Neural progenitor cell (in vitro differentiated cells): Measurements from ENCODE around the gene KANK2. TPM values are rescaled to one million over a fixed set of nuclear protein-coding genes. Genes with fewer than 3 reads are reported as not detected.

ENCODE experiments used
- DNase-seq: peaks from one replicate; pipeline ENCODE4 v3.0.0-alpha.2; 2016; ENCODE audit warnings: low spot score
- H2AFZ ChIP-seq: fragments of 200-600 bp; sonication (generic); replicated peaks from 2 replicates; pipeline ENCODE4 v1.6.1; 2016; ENCODE audit warnings: antibody characterized with exemption
- H3F3A ChIP-seq: fragments of 200-600 bp; sonication (generic); 2 replicates; pipeline ENCODE4 v1.6.1; 2016; ENCODE audit warnings: antibody characterized with exemption, low read depth
- H3K27ac ChIP-seq: fragments of 200-600 bp; sonication (generic); 2 replicates; pipeline ENCODE4 v1.5.1; 2016; ENCODE audit warnings: mild to moderate bottlenecking
- H3K27me3 ChIP-seq: fragments of 200-600 bp; sonication (generic); 2 replicates; pipeline ENCODE4 v1.6.1; 2016; ENCODE audit warnings: mild to moderate bottlenecking, moderate library complexity
- H3K36me3 ChIP-seq: fragments of 200-600 bp; sonication (generic); 2 replicates; pipeline ENCODE4 v1.5.1; 2016
- H3K4me1 ChIP-seq: fragments of 200-600 bp; sonication (generic); 2 replicates; pipeline ENCODE4 v1.6.1; 2016; ENCODE audit warnings: mixed run types
- H3K4me2 ChIP-seq: fragments of 200-600 bp; sonication (generic); 2 replicates; pipeline ENCODE4 v1.6.1; 2016
- H3K4me3 ChIP-seq: fragments of 200-600 bp; sonication (generic); 2 replicates; pipeline ENCODE4 v1.5.1; 2016
- H3K79me2 ChIP-seq: fragments of 200-600 bp; sonication (generic); 2 replicates; pipeline ENCODE4 v1.6.1; 2016; ENCODE audit warnings: low read depth
- H3K9ac ChIP-seq: fragments of 200-600 bp; sonication (generic); 2 replicates; pipeline ENCODE4 v1.6.1; 2016
- H3K9me3 ChIP-seq: fragments of 200-600 bp; sonication (generic); 2 replicates; pipeline ENCODE4 v1.5.1; 2016; ENCODE audit warnings: low read depth
- H4K20me1 ChIP-seq: fragments of 200-600 bp; sonication (generic); 2 replicates; pipeline ENCODE4 v1.6.1; 2016; ENCODE audit warnings: low read depth
- H3K27ac Mint-ChIP-seq: 3 replicates; pipeline ENCODE4 v1.8.0; 2021; ENCODE audit warnings: mixed read lengths
- H3K27me3 Mint-ChIP-seq: 2 replicates; pipeline ENCODE4 v1.8.0; 2022; ENCODE audit warnings: low read depth, mild to moderate bottlenecking, inconsistent platforms, moderate library complexity, mixed read lengths; ENCODE audit not compliant: insufficient read depth
- H3K36me3 Mint-ChIP-seq: 3 replicates; pipeline ENCODE4 v1.8.0; 2021; ENCODE audit warnings: mixed read lengths
- H3K4me1 Mint-ChIP-seq: 3 replicates; pipeline ENCODE4 v1.8.0; 2021; ENCODE audit warnings: mixed read lengths
- H3K4me3 Mint-ChIP-seq: 3 replicates; pipeline ENCODE4 v1.8.0; 2021; ENCODE audit warnings: mild to moderate bottlenecking, moderate library complexity, mixed read lengths
- H3K9me3 Mint-ChIP-seq: 3 replicates; pipeline ENCODE4 v1.8.0; 2020; ENCODE audit warnings: mixed read lengths
- EZH2 ChIP-seq: fragments of 200-600 bp; sonication (generic); IDR thresholded peaks from 2 replicates; pipeline ENCODE4 v1.6.1; 2017; ENCODE audit warnings: antibody characterized with exemption, mild to moderate bottlenecking, moderate library complexity
- EZH2phosphoT487 ChIP-seq: fragments of 200-600 bp; sonication (generic); IDR thresholded peaks from 2 replicates; pipeline ENCODE4 v1.6.1; 2017; ENCODE audit warnings: antibody characterized with exemption
- total RNA-seq: library from RNA; depleted of rRNA; stranded (reverse); fragments of >200 nt; gene quantifications from 2 replicates; pipeline ENCODE4 v1.2.3, GENCODE V29; 2015; ENCODE audit warnings: low replicate concordance
- TF ChIP-seq, protein P1 (sequence below): fragments of 200-600 bp; sonication (generic); IDR thresholded peaks from 2 replicates; pipeline ENCODE4 v1.5.1; 2017; ENCODE audit warnings: antibody characterized with exemption, mild to moderate bottlenecking

KANK2 gene
- total RNA-seq, 1 donor from 2014 or later = 17.5 TPM

DNA sequence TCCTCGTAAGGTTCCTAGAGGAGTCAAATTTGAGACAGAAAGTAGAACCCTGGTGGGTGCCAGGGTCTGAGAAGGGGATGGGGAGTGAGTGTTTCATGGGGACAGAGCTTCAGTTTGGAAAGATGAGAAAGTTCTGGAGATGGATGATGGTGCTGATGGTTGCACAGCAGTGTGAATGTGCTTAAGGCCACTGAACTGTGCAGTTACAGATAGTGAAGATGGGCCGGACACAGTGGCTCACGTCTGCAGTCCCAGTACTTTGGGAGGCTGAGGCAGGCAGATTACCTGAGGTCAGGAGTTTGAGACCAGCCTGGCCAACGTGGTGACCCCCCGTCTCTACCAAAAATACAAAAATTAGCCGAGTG, 42.7 kb downstream of the KANK2 start:
- peaks cover 14% of the 10 kb centered on the region for H3K4me1 Mint-ChIP-seq
- peaks cover 8% of the 10 kb centered on the region for H3K36me3 Mint-ChIP-seq
- no peaks in the 10 kb centered on the region for H3K9me3 ChIP-seq
- DNase-seq = no peak
- H3K4me3 Mint-ChIP-seq = peak overlapping the region; percentile 89
- H4K20me1 ChIP-seq = no peaks in the 10 kb centered on the region
- H3K27me3 Mint-ChIP-seq = peaks cover 4% of the 10 kb centered on the region
- TF ChIP-seq EZH2 (no peak), EZH2phosphoT487 (no peak)
- TF ChIP-seq, protein P1, sequence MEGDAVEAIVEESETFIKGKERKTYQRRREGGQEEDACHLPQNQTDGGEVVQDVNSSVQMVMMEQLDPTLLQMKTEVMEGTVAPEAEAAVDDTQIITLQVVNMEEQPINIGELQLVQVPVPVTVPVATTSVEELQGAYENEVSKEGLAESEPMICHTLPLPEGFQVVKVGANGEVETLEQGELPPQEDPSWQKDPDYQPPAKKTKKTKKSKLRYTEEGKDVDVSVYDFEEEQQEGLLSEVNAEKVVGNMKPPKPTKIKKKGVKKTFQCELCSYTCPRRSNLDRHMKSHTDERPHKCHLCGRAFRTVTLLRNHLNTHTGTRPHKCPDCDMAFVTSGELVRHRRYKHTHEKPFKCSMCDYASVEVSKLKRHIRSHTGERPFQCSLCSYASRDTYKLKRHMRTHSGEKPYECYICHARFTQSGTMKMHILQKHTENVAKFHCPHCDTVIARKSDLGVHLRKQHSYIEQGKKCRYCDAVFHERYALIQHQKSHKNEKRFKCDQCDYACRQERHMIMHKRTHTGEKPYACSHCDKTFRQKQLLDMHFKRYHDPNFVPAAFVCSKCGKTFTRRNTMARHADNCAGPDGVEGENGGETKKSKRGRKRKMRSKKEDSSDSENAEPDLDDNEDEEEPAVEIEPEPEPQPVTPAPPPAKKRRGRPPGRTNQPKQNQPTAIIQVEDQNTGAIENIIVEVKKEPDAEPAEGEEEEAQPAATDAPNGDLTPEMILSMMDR = no peak
- peak overlapping the region; percentile 85 for H3K4me3 ChIP-seq
- H3F3A ChIP-seq = no peaks in the 10 kb centered on the region
- H3K27ac ChIP-seq = no peak overlapping the region
- no peak overlapping the region for H3K27ac Mint-ChIP-seq
- peaks cover 8% of the 10 kb centered on the region for H3K4me1 ChIP-seq
- H3K9ac ChIP-seq = peak overlapping the region; percentile 87
- H3K9me3 Mint-ChIP-seq = no peaks in the 10 kb centered on the region
- H3K4me2 ChIP-seq = peak overlapping the region; percentile 94
- no peaks in the 10 kb centered on the region for H3K27me3 ChIP-seq
- H3K79me2 ChIP-seq = peaks cover 55% of the 10 kb centered on the region
- no peaks in the 10 kb centered on the region for H3K36me3 ChIP-seq
- H2AFZ ChIP-seq = no peak overlapping the region

DNA sequence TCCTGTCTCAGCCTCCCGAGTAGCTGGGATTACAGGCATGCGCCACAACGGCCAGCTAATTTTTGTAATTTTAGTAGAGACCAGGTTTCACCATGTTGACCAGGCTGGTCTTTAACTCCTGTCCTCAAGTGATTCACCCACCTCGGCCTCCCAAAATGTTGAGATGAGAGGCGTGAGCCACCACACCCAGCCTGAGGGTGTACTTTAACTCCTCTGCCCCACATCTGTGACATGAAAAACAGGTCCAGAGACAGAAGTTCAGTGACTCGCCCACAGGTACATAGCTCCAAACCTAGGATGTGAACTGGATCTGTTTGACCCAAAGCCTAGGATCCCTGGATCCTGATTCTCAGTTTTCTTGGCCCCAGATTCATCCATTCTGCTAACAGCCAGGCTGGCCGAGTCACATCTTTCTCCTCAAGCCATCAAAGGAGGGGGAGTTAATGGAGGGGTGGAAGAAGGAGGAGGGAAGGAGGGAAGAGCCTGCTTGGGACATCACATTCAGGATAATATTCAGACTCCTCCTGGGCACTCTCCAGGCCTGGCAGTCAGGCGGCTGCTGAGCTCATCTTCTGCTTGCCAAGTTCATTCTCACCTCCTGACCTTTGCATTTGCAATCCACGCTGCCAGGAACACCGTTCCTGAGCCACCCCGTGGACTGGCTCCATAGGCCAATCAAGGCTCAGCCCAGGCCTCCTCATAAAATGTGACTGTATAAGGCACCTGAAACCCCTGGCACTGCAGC, 44.9 kb downstream of the KANK2 start:
- no peak for DNase-seq
- peaks cover 8% of the 10 kb centered on the region for H3K4me1 ChIP-seq
- no peak overlapping the region for H2AFZ ChIP-seq
- Mint-ChIP-seq H3K4me1 (peaks cover 14% of the 10 kb centered on the region), H3K27me3 (peaks cover 4% of the 10 kb centered on the region), H3K27ac (no peak overlapping the region), H3K9me3 (no peaks in the 10 kb centered on the region), H3K36me3 (peaks cover 15% of the 10 kb centered on the region), H3K4me3 (peak overlapping the region; percentile 57)
- no peak overlapping the region for H3K9ac ChIP-seq
- H3K4me3 ChIP-seq = no peak overlapping the region
- H3K79me2 ChIP-seq = peaks cover 55% of the 10 kb centered on the region
- TF ChIP-seq EZH2phosphoT487 = no peak
- TF ChIP-seq, protein P1 = no peak
- no peak for TF ChIP-seq EZH2
- H3F3A ChIP-seq = no peaks in the 10 kb centered on the region
- no peaks in the 10 kb centered on the region for H3K27me3 ChIP-seq
- H3K36me3 ChIP-seq = no peaks in the 10 kb centered on the region
- no peaks in the 10 kb centered on the region for H3K9me3 ChIP-seq
- no peak overlapping the region for H3K27ac ChIP-seq
- no peak overlapping the region for H3K4me2 ChIP-seq
- no peaks in the 10 kb centered on the region for H4K20me1 ChIP-seq

DNA sequence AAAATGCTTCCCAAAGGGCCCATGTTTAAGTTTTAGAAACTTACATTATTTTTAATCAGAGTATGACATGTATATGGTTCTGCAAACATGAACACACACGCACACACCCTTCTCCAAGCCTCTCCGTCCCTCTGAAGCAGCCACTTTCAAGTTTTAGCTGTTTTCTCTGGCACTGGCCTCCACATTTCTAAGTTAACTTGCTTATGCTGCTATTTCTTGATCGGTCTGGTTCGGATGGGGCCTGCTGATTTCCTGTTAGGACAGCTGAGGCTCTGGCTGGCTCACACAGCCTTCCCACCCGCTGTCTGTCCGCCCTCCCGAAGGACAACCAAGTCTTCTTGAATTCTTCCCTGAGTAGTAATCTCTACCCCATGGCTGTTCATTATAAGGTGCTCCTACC, 46.2 kb downstream of the KANK2 start:
- Mint-ChIP-seq H3K4me1 (peaks cover 14% of the 10 kb centered on the region), H3K9me3 (no peaks in the 10 kb centered on the region), H3K27me3 (peaks cover 4% of the 10 kb centered on the region), H3K36me3 (peaks cover 19% of the 10 kb centered on the region), H3K4me3 (no peak overlapping the region), H3K27ac (no peak overlapping the region)
- Histone ChIP-seq H3K4me2 (no peak overlapping the region), H3F3A (peaks cover under 1% of the 10 kb centered on the region), H3K4me1 (peaks cover 8% of the 10 kb centered on the region), H3K27me3 (no peaks in the 10 kb centered on the region), H3K36me3 (no peaks in the 10 kb centered on the region), H2AFZ (no peak overlapping the region), H4K20me1 (no peaks in the 10 kb centered on the region), H3K79me2 (peaks cover 55% of the 10 kb centered on the region), H3K27ac (no peak overlapping the region), H3K9me3 (no peaks in the 10 kb centered on the region), H3K9ac (no peak overlapping the region), H3K4me3 (no peak overlapping the region)
- no peak for DNase-seq
- TF ChIP-seq, protein P1 = no peak
- TF ChIP-seq EZH2phosphoT487 (no peak), EZH2 (no peak)
